Diencephalon (tissue), 1 donor: ENCODE data around the gene CPT1B. TPM values are rescaled to one million over a fixed set of nuclear protein-coding genes. Genes with fewer than 3 reads are reported as not detected.

Experiments
- total RNA-seq: library from RNA; depleted of rRNA; stranded (reverse); fragments of >200 nt; gene quantifications from one replicate; pipeline ENCODE4 v1.2.3, GENCODE V29; 2014

CPT1B gene
- total RNA-seq, result 9.2 TPM

GRCh38 chr22:50577987-50578775 lies at the start of gene CPT1B:
Gene CPT1B, minus strand, starts transcription at chr22:50578427. Its CDS starts 512 bp downstream, at chr22:50577915.

GRCh38 chr22:50600538-50600937 lies 22.3 kb upstream of the CPT1B start, which contains the start of gene MAPK8IP2:
Gene MAPK8IP2, plus strand, starts transcription at chr22:50600793. Its CDS starts 26 bp downstream, at chr22:50600819.

GRCh38 chr22:50582493-50583293 lies 4.5 kb upstream of the CPT1B start, which contains the start of gene CHKB:
Gene CHKB, minus strand, starts transcription at chr22:50582849. Its CDS starts 68 bp downstream, at chr22:50582781.

GRCh38 chr22:50562523-50563412 lies 15.5 kb downstream of the CPT1B start, which contains the start of gene SYCE3:
Gene SYCE3, minus strand, starts transcription at chr22:50562919. Its CDS starts 6,514 bp downstream, at chr22:50556405.

GRCh38 chr22:50545522-50546325 lies 32.5 kb downstream of the CPT1B start, which contains the start of gene KLHDC7B:
Gene KLHDC7B, plus strand, starts transcription at chr22:50545899. Its CDS starts 345 bp downstream, at chr22:50546244.

GRCh38 chr22:50529897-50530579 lies 48.2 kb downstream of the CPT1B start, which contains the start of gene TYMP:
Gene TYMP, minus strand, starts transcription at chr22:50530012. Its CDS starts 303 bp downstream, at chr22:50529709.

GRCh38 chr22:50525104-50525857 lies 52.9 kb downstream of the CPT1B start, which contains the start of gene SCO2:
Gene SCO2, minus strand, starts transcription at chr22:50525598. Its CDS starts 1,187 bp downstream, at chr22:50524411.

Other genes starting within 250 kb of the CPT1B start
- 62.1 TPM for gene PPP6R2, start 235.1 kb downstream of the CPT1B start, total RNA-seq
- 89.3 TPM for gene SBF1, start 103.4 kb downstream of the CPT1B start, total RNA-seq
- gene ADM2, start 96.9 kb downstream of the CPT1B start, total RNA-seq, result not detected
- gene MIOX, start 91.6 kb downstream of the CPT1B start, total RNA-seq, result not detected
- 16.6 TPM for gene LMF2, start 70.7 kb downstream of the CPT1B start, total RNA-seq
- gene NCAPH2, start 70.2 kb downstream of the CPT1B start, total RNA-seq, result 44.5 TPM
- gene SCO2, start 52.8 kb downstream of the CPT1B start, total RNA-seq, result 0.92 TPM
- 4.6 TPM for gene TYMP, start 48.4 kb downstream of the CPT1B start, total RNA-seq
- not detected for gene KLHDC7B, start 32.5 kb downstream of the CPT1B start, total RNA-seq
- not detected for gene SYCE3, start 15.5 kb downstream of the CPT1B start, total RNA-seq
- gene CHKB, start 4.4 kb upstream of the CPT1B start, total RNA-seq, result 28.6 TPM
- 76.6 TPM for gene MAPK8IP2, start 22.4 kb upstream of the CPT1B start, total RNA-seq
- gene ARSA, start 49.7 kb upstream of the CPT1B start, total RNA-seq, result 6.9 TPM
- 13.6 TPM for gene SHANK3, start 94.4 kb upstream of the CPT1B start, total RNA-seq
- not detected for gene ACR, start 159.8 kb upstream of the CPT1B start, total RNA-seq
- 14.8 TPM for gene RABL2B, start 205.2 kb upstream of the CPT1B start, total RNA-seq